Stimulated activated naive CD8-positive, alpha-beta T cell treated with anti-CD3 and anti-CD28 coated beads, Interleukin-15, Interleukin-2, amounts not matched to agents 100 U/mL and 50 U/mL, for 24 hours (primary cell): Measurements from ENCODE around the gene C20orf202.
A peak's percentile ranks its signal among the peaks of the same experiment; 100 is the strongest.

ENCODE experiments used
- ATAC-seq: fragments of 150-1000 bp; cut with Tn5 transposase; one replicate; pipeline ENCODE4 v1.10.0; 2021
- DNase-seq: peaks from one replicate; pipeline ENCODE4 v3.0.0; 2021

C20orf202 gene

GRCh38 chr20:1202762-1203504 lies at the start of gene C20orf202:
TSS of gene C20orf202 (plus strand) at chr20:1203454. CDS start at chr20:1203586, 132 bp downstream.
- DNase-seq = no peak
- no peak for ATAC-seq

DNA sequence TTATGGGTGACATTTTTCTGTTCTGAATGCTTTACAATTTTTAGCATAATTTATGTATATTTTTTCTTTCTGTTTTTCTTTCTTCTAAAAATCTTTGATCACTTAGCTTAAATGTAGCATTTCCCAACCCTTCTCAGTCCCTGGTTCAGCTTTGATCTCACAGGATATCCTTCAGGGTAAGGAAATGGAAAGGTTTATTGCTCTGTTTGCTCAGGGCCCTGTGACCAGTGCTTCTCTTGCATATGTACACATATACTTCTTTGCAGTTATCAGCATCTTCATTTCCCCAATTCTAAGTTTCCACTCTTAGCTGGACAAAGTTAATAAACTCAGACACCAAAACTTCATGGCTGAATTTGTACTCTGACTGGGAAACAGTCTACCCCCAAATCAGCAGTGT lies 49.0 kb upstream of the C20orf202 start:
- ATAC-seq (no peak), DNase-seq (no peak)

- ATAC-seq = no peak
- DNase-seq = no peak
Measured at GRCh38 chr20:1154691-1155090, 48.6 kb upstream of the C20orf202 start.

- DNase-seq = no peak
- ATAC-seq = no peak
Measured at GRCh38 chr20:1155342-1155741, 47.9 kb upstream of the C20orf202 start.

DNA sequence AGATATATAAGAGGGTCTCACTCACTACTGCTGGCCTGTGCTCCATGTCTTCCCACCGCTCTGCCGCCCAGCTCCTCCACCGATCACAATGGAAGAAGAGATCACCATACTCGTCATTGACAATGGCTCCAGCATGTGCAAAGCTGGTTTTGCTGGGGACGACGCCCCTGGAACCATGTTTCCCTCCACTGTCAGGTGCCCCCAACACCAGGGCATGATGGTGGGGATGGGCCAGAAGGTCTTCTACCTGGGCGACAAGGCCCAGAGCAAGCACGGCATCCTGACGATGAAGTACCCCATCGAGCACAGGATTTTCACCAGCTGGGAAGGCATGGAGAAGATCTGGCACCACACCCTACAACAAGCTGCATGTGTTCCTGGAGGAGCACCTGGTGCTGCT lies 42.8 kb upstream of the C20orf202 start:
- DNase-seq (no peak), ATAC-seq (no peak)

- ATAC-seq (no peak), DNase-seq (no peak)
Measured at GRCh38 chr20:1160991-1161390, 42.3 kb upstream of the C20orf202 start.

DNA sequence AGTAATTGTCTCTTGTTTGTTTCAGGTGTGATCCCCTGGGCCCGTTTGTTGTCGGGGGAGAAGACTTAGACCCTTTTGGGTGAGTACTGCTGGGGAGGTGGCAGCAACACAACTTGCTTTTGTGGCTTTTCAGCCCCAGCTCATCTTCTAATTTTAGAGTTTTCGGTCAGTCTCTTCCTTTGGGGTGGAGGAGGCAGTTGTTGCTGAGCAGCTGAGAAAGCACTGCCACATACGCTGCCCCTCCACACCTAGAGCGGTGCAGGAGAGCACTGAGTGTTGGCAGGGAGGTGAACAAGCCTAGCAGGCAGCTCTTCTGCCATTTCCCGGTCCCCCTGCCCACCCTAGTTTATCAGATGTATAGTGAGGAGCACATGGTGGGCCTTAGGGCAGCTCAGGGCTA lies 40.1 kb upstream of the C20orf202 start:
- ATAC-seq = no peak
- DNase-seq = no peak

DNA sequence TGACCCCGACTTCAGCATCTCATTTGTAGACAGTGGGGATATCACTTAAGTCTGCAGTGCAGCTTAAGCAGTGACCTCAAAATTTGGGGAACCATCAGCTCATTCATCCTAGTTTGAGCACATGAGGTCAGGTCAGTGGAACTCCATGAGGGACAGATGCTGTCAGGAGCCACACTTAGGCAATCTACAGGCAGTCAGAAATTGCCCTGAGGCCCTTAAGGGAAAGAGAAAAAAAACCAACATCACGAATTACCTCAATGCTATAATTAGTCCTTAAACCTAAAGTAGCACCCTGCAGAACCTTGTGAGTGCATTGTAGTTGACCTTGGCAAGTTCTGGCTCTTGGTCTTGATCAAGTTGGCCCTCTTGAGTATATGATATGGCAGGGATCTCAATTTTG lies 39.6 kb upstream of the C20orf202 start:
- ATAC-seq (no peak), DNase-seq (no peak)

DNA sequence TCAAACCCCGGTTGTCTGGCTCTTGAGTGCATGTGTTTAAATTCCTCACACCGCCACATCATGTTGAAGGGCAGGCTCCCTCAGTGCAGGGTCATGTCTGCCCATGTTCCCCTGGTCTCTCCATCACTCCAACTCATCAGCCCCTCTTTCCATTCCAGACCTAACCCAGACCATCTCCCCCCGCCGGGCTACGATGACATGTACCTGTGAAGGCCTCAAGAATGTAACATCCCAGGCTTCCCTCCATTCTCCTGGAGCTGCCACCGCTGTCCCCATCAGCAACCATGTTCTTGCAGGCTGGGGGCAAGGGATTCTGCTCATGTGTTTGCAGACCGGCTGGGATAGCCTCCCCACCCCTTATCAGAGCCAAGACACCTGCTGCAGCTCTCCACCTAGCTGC lies 38.4 kb upstream of the C20orf202 start:
- DNase-seq = no peak
- ATAC-seq = no peak

DNA sequence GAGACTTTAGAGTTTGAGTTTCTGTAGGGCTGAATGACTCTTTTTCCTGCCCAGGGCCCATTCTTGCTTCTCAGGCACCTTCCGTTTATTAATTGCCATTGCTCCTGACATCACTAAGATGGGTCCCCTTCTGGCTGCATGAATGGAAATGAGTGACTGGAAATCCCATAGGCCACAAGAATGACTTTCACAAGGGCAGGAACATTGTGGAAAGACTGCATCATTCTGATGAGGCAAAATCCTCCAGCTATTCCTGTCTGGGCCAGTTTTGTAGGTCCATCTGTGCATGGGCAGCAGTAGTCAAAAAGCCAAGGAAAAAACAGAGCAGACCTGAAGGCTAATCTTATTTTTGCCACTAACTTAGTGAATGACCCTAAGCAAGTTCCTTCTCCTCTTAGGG lies 37.7 kb upstream of the C20orf202 start:
- ATAC-seq = no peak
- DNase-seq = no peak

GRCh38 chr20:1165941-1166340 lies 37.3 kb upstream of the C20orf202 start:
- DNase-seq (no peak), ATAC-seq (no peak)

DNA sequence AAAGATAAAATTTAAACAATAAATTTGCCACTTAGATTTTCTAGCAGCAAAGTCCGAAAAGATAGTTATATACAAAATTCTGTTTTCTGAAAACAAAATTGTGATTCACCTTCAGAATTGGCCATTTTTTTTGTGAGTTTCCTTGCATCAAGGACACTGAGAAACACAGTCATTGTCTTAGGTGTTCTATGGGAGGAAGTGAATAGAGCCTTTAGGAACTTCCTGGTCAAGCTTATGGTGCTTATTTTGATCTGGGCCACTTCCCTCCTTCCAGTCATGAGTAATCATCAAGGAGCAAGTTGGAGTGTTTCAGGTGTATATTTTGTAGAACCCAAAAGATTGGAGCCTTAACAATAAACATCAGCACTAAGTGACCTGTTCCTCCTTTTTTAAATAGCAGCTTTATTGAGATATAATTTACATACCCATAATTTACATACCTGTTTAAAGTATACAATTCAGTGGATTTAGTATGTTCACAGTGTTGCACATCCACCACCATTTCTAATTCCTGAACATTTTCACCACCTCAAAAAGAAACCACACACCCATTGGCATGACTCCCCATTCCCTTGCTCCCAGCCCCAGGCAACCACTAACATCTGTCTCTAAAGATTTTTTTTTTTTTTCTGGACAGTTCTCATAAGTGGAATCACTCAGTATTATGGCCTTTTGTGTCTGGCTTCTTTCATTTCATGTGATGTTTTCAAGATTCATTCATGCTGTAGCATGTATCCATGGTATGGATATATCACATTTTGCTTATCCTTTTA lies 36.1 kb upstream of the C20orf202 start:
- ATAC-seq = no peak

GRCh38 chr20:1169224-1169623 lies 34.0 kb upstream of the C20orf202 start:
- DNase-seq = no peak

More for the DNA sequence above, 36.1 kb upstream of the C20orf202 start:
- no peak for DNase-seq

DNA sequence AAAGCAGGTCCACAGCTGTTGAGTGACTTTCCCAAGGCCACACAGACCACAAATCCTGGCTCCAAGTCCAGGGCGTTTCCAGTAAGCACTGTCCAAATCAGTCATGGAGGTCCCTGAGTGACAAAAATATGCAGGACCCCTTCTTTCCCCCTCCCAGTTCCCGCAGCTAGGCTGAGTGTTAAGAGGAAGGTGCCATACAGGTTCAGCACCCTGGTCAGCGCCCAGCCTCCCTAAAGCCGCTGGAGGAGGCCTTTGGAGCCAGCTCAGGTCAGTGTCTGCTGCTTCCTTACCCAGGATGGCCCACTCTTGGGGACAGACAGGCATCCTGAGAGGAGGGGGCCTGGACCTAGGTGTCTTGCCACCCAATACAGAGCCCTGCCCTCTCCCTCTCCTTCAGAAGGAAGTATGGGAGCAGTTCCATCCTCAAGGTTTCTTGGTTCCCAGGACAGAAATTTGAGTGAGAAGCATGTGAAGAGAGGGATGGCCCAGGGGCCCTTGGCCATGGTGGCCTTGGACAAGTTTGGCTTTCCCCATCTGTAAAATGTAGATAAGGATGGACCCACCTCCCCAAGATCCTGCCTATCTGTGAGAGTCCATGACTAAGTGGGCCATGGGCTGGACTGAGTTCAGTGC lies 31.7 kb upstream of the C20orf202 start:
- no peak for ATAC-seq
- DNase-seq = peak; percentile 29

More at GRCh38 chr20:1169224-1169623, 34.0 kb upstream of the C20orf202 start:
- ATAC-seq = no peak

- no peak for ATAC-seq
- no peak for DNase-seq
Measured at GRCh38 chr20:1173698-1174097, 29.6 kb upstream of the C20orf202 start.

DNA sequence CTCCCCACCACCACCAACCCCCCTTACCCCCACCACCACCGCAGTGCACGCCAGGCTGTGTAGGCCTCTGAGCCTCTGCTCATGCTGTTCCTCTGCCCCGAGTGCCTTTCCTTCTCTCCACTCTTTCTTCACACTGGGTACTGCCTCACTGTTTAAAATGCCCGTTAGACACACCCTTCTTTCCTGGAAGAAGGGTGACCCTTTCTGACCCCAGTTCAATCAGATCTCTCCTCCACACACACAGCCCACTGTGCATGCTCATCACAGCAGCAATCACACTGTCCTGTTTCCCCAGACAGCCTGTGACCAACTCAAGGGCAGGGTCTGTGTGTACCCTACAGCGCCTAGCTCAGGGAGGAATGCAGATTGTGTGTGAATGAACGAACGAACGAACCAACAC lies 28.5 kb upstream of the C20orf202 start:
- no peak for DNase-seq
- ATAC-seq = no peak

- ATAC-seq (no peak), DNase-seq (no peak)
Measured at GRCh38 chr20:1177680-1178079, 25.6 kb upstream of the C20orf202 start.

- DNase-seq (no peak), ATAC-seq (no peak)
Measured at GRCh38 chr20:1178103-1178502, 25.2 kb upstream of the C20orf202 start.

DNA sequence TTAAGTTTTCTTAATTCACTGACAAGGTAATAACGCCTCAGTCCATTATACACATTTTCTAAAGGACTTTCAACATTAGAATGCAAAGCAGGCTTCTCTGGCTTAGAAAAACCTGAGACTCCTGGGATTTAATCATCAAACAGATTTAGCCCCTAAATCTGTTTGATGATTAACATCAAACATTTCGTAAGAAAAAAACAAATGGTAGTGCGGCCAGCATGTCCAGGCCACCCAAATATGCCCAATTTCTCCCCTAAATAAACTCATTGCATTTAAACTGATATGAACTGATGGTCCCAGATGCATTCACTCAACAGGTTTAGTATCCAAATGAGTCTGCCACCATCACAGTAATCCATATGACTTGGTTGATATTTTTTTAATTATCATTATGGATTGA lies 24.6 kb upstream of the C20orf202 start:
- DNase-seq (no peak), ATAC-seq (no peak)

DNA sequence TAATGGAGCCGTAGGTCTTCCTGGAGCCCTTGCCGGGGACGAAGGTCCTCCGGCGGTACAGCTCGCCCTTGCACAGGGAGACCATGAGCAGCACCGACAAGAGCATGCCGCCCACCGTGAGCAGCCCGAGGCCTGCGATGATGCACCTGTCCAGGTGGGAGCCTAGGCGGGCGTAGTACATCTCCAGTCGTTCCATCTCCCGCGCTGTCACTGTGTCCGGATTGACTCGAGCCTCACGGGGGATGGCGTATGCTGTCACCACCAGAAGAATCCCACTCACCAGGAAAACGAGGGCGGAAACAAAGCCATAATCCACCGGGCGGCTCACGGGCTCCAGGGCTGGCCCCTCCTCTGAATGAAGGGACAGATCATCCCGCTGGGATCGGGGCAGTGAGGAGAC lies 22.3 kb upstream of the C20orf202 start:
- ATAC-seq (no peak), DNase-seq (no peak)

DNA sequence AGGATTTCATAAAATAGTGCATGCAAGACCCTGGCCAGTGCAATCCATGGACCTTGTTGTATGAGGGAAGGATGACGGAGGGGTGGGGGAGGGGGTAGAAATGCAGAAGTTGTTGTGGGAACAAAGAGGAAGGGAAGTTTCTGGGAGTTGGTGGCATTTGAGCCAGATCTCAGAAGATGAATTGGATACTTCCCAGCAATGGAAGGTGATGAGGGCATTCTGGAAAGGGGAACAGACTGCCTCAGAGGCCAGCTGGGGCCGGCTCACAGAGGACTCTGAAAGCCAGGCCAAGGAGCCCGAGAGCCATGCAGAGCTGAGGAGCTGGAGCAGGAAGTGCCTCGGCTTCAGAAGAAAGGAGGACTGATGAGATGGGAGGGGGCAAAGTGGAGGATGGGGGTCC lies 21.1 kb upstream of the C20orf202 start:
- ATAC-seq = no peak
- no peak for DNase-seq

DNA sequence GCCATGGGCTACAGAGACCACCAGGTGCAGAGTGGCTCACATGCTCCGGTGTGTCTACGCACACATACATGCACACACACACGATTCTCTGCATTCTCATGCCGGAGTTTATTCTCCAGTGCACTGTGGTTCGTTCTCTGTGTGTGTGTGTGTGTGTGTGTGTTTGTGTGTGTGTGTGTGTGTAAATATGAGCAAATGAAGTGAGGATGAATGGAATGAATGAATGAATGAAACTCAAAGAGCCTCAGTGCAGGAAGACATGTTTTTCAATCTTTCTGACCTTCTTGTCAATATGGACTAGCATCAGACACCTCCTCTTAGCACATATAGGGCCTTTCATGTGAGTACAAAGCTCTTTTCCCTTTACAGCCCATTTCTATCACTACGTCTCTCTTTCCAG lies 20.1 kb upstream of the C20orf202 start:
- ATAC-seq (no peak), DNase-seq (no peak)

DNA sequence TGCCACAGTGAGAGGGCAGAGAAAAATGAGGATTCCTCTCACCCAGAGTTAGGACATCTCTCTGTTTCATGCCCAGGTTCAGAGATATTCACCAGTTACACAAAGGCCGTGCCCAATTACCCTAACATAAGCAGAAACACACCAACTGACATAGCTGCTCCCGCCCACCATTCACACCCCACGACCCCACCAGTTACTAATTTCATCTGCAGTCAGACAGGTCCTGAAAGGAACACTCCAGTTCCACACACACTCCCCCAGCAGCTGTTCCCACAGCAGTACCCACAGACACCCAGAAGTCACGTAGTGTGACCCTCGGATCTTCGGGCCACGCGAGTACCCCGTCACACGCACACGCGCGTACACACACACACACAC lies 19.0 kb upstream of the C20orf202 start:
- no peak for DNase-seq

More for the DNA sequence above, 19.0 kb upstream of the C20orf202 start:
- no peak for ATAC-seq
